Astrocyte of the spinal cord (primary cell): Measurements from ENCODE around the gene TTYH3.
A peak's percentile ranks its signal among the peaks of the same experiment; 100 is the strongest.
"Not testable (repeated sequence)": the region's sequence is repeated elsewhere in the genome, so short reads cannot be mapped to it uniquely, and the experiment has no call there.

Experiments
- DNase-seq: peaks from one replicate; pipeline ENCODE4 v3.0.0; 2011; ENCODE audit warnings: low read depth, low spot score
- H3K4me3 ChIP-seq: 2 replicates; pipeline ENCODE4 v1.5.1; 2011; ENCODE audit warnings: low read depth, mild to moderate bottlenecking, low read length, moderate library complexity
- CTCF ChIP-seq: IDR thresholded peaks from 2 replicates; pipeline ENCODE4 v1.5.1; 2012; ENCODE audit warnings: low read depth, mild to moderate bottlenecking, low read length, inconsistent platforms
- in situ Hi-C: cut with HindIII; loops from 2 replicates; pipeline ENCODE4 v1.10.0; 2017; ENCODE audit warnings: low sequenced_read_pairs

Gene TTYH3

DNA sequence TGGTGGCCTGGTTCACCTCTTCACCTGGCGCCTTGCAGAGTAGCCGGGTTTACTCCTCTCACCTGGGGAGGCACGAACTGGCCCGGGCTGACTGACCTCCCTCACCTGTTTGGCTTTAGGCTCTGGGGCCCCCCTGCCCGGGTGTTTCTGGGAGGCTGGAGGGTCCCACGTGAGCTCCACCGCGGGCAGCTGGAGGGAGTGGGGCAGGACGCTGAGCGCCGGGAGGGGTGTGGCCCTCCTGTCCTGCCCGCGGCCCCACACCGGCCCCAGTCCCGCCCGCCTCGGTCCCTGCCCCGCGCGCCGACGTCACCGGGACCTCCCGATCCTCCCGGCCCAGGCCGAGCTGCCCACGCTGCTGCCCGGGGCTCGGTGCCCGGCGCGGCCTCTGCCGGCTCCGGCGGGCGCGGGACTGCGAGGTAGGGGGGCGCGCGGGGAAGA, 56.1 kb downstream of the TTYH3 start, which contains the start of gene AMZ1:
TSS of gene AMZ1 (plus strand) at position 322 of the 438 bp plus-strand sequence. CDS start 12,250 bp downstream, outside the sequence.
- no peak for TF ChIP-seq CTCF
- in situ Hi-C loops, result no loop called here
- DNase-seq, result no peak
- no peak within 1 kb of the TSS for H3K4me3 ChIP-seq

GRCh38 chr7:2688409-2689342, 56.9 kb downstream of the TTYH3 start:
- H3K4me3 ChIP-seq, result no peak overlapping the region
- TF ChIP-seq CTCF, result no peak

DNA sequence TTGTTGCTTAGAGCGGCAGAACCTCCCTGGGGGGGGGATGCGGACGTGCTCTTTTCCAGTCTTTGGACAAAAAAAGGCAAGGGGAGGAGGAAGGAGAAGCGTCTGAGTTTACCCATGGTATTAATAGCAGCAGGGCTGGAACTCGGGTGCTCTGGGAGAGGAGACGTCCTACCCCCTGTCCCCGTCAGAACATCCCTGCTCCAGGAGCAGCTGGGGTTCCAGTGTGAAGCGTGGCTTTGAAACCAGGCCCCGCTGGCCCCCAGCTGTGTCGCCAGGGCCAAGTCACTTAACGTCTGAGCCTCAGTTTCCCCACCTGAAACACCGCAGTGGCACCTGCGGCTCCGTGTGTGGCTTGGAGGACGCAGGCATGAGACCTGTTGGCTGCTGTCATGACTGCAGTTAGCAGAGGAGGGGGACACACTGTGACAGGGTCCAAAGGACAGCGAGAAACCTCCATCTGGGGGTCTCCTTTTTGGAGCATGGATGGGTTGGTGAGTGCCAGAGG, 57.6 kb downstream of the TTYH3 start:
- in situ Hi-C loops, result no loop called here
- DNase-seq, result no peak
- H3K4me3 ChIP-seq, result no peak overlapping the region
- TF ChIP-seq CTCF, result no peak

More at GRCh38 chr7:2688409-2689342, 56.9 kb downstream of the TTYH3 start:
- no peak for DNase-seq
- in situ Hi-C loops, result no loop called here

- in situ Hi-C loops, result no loop called here
Observed at GRCh38 chr7:2689951-2690705, 58.3 kb downstream of the TTYH3 start.

GRCh38 chr7:2691011-2691707, 59.4 kb downstream of the TTYH3 start:
- no peak for TF ChIP-seq CTCF
- in situ Hi-C loops, result no loop called here
- no peak overlapping the region for H3K4me3 ChIP-seq
- no peak for DNase-seq

More at GRCh38 chr7:2689951-2690705, 58.3 kb downstream of the TTYH3 start:
- no peak for TF ChIP-seq CTCF
- H3K4me3 ChIP-seq, result no peak overlapping the region
- DNase-seq, result peak; percentile 38

DNA sequence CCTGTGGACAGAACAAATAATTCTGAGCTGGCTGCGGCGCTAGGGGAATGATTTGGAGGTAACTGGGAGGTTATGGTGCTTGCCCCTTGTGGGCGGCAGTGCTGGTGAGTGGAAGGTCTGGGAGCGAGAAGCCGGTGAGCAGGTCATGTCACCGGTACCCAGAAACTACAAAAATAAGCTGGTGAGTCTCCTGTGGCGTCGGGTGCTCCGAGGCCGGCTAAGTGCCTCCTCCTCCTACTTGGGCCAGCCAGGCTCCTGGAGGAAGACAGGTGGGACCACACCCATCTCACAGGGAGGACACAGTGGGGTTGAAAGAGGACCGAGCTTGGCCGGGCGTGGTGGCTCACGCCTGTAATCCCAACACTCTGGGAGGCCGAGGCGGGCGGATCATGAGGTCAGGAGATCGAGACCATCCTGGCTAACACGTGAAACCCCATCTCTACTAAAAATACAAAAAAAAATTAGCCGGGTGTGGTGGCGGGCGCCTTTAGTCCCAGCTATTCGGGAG, 60.2 kb downstream of the TTYH3 start:
- H3K4me3 ChIP-seq, in situ Hi-C loops, DNase-seq: not testable (repeated sequence)
